ENCODE data around the gene BUD23. TPM values are rescaled to one million over a fixed set of nuclear protein-coding genes. Genes with fewer than 3 reads are reported as not detected.

Gene BUD23
- total RNA-seq, 1 experiment from 2014 or later, result 78.1 TPM

DNA sequence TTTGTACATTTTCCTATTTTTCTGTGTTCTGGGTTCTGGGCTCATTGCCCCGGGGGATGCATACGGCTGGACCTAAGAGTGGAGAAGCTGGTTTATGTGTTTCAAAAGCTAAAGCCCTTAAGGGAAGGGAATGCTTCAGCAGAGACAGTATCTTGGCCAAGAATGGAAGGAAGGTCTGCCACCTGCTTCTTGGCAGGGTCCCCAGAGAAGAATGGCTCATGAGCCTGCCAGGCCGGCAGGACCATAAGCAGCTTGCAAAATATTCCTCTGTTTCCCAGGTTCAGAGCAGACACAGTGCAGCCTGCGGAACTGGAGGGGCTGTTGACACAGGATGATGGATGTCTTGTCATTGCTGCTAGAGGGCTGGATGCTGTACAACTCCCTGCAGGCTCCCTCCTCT is 63.0 kb downstream of the BUD23 start:
- Histone ChIP-seq H3K18ac (ENCODE audit: insufficient read length, low read depth, low read length) (no peak overlapping the region), H3K23ac (ENCODE audit: insufficient read length, low read depth, low read length) (no peak overlapping the region), H3K56ac (ENCODE audit: insufficient read length, low read depth, low read length) (no peak overlapping the region), H3K4ac (ENCODE audit: low read depth, low read length) (no peak overlapping the region), H2BK5ac (ENCODE audit: insufficient read length, low read length) (no peak overlapping the region), H2BK15ac (ENCODE audit: low read depth, low read length) (no peak overlapping the region), H4K5ac (ENCODE audit: insufficient read length, low read depth, low read length) (no peak overlapping the region), H3K4me2 (ENCODE audit: insufficient read depth, insufficient read length, low read length) (no peak overlapping the region), H3K4me1 (ENCODE audit: insufficient read depth, low read length) (peaks cover 6% of the 10 kb centered on the region; the same call in 1 of the 2 replicates), H2BK120ac (ENCODE audit: low read depth, low read length, poor library complexity, severe bottlenecking) (no peak overlapping the region), H3K27me3 (ENCODE audit: insufficient read depth, low read length) (no peaks in the 10 kb centered on the region), H3K23me2 (ENCODE audit: insufficient read length, low read depth, low read length, poor library complexity, severe bottlenecking) (no peaks in the 10 kb centered on the region), H3K79me1 (ENCODE audit: insufficient read depth, low read depth, low read length, poor library complexity, severe bottlenecking) (no peaks in the 10 kb centered on the region), H2AK5ac (ENCODE audit: insufficient read length, low read length) (no peak overlapping the region), H3K14ac (ENCODE audit: insufficient read depth, low read length) (no peak overlapping the region), H3K79me2 (ENCODE audit: insufficient read depth, low read length) (no peaks in the 10 kb centered on the region), H3K27ac (ENCODE audit: insufficient read length, low read depth, low read length) (no peak overlapping the region), H4K20me1 (ENCODE audit: control insufficient read depth, insufficient read depth, insufficient read length) (no peaks in the 10 kb centered on the region), H3K9ac (ENCODE audit: extremely low read depth, insufficient read length, low read length) (no peak overlapping the region), H2BK12ac (ENCODE audit: insufficient read length, low read depth, low read length) (no peak overlapping the region), H2AFZ (ENCODE audit: low read length) (no peak overlapping the region), H2BK20ac (ENCODE audit: low read depth, low read length, poor library complexity, severe bottlenecking) (no peak overlapping the region), H4K91ac (ENCODE audit: insufficient read length, low read depth, low read length) (no peak overlapping the region), H3K9me3 (ENCODE audit: control insufficient read depth, low read depth, low read length) (no peaks in the 10 kb centered on the region), H3T11ph (ENCODE audit: low read length) (no peak overlapping the region), H4K8ac (replicated peaks; ENCODE audit: insufficient read length, low read depth, low read length) (no peak overlapping the region)
- Mint-ChIP-seq H3K27me3 (ENCODE audit: low read depth) (peaks cover 3% of the 10 kb centered on the region), H3K4me1 (peaks cover 42 to 47% of the 10 kb centered on the region in 2 experiments), H3K27ac (peak overlapping the region in 1 of 3 experiments; percentile 50; a peak in 2 of 7 replicates), H3K36me3 (ENCODE audit: insufficient read depth in 1 of 3, low read depth in 3 of 3) (peaks cover 0 to 9% (median 1%) of the 10 kb centered on the region in 3 experiments; a peak in 4 of 7 replicates), H3K4me3 (no peak overlapping the region), H3K9me3 (peaks cover 0 to 6% of the 10 kb centered on the region in 2 experiments; a peak in 2 of 5 replicates)
- TF ChIP-seq CTCF (conservative IDR thresholded peaks at IDR 0.05), result no peak
- DNase-seq, result no peak
- no CpG with 5 or more reads among the region's 4 CpGs for WGBS (ENCODE audit: extremely low coverage, insufficient read length, low lambda C conversion rate)

Small RNAs within 50 kb of the gene (microRNA-seq; reads per million reads assigned to microRNA genes)
- gene MIR4284 (ENCODE audit: borderline microRNAs expressed), result not detected

Other genes with a start within 250 kb of the BUD23 start
- 1.9 and 2.1 TPM in 2 replicates for gene FZD9, start 249.8 kb upstream of the BUD23 start, total RNA-seq (2021)
- gene BAZ1B, start 161.3 kb upstream of the BUD23 start, total RNA-seq (2021), result 95.7 and 96.4 TPM in 2 replicates
- gene BCL7B, start 125.9 kb upstream of the BUD23 start, total RNA-seq (2021), result 46.4 and 48.9 TPM in 2 replicates
- gene TBL2, start 105.0 kb upstream of the BUD23 start, total RNA-seq (2021), result 24.9 and 26.7 TPM in 2 replicates
- gene MLXIPL, start 59.1 kb upstream of the BUD23 start, total RNA-seq (2021), result 5.5 and 6.1 TPM in 2 replicates
- gene VPS37D, start 15.8 kb upstream of the BUD23 start, total RNA-seq (2021), result 0.85 and 1.3 TPM in 2 replicates
- gene DNAJC30, start 144 bp upstream of the BUD23 start, total RNA-seq (2021), result 8.1 and 8.7 TPM in 2 replicates
- 9.3 and 10.1 TPM in 2 replicates for gene STX1A, start 36.1 kb downstream of the BUD23 start, total RNA-seq (2021)
- 29.4 and 34.4 TPM in 2 replicates for gene ABHD11, start 55.2 kb downstream of the BUD23 start, total RNA-seq (2021)
- 16.5 and 16.9 TPM in 2 replicates for gene CLDN3, start 86.7 kb downstream of the BUD23 start, total RNA-seq (2021)
- gene CLDN4, start 147.4 kb downstream of the BUD23 start, total RNA-seq (2021), result 15.5 and 15.6 TPM in 2 replicates
- gene METTL27, start 158.9 kb downstream of the BUD23 start, total RNA-seq (2021), result 13.5 and 14.9 TPM in 2 replicates
- not detected in 2 replicates for gene TMEM270, start 177.6 kb downstream of the BUD23 start, total RNA-seq (2021)